ENCODE results near the gene PITX2.

Gene PITX2

GRCh38 chr4:110609044-110609750 is 13.7 kb downstream of the PITX2 start:
- Histone ChIP-seq H3K27ac (ENCODE audit: extremely low read depth, low read depth, low read length) (no peak overlapping the region), H3K4me3 (ENCODE audit: low read depth, low read length) (no peak overlapping the region), H3K9me3 (ENCODE audit: control insufficient read depth, insufficient read depth, low read depth, low read length) (no peaks in the 10 kb centered on the region), H3K4me1 (ENCODE audit: control insufficient read depth, insufficient read depth, low read length) (no peaks in the 10 kb centered on the region), H3K36me3 (ENCODE audit: control insufficient read depth in 2 of 2, insufficient read depth in 1 of 2, low read length in 2 of 2) (no peaks in the 10 kb centered on the region)
- ChIA-PET POLR2A (no interaction called here), CTCF (no interaction called here)
- TF ChIP-seq ZNF530 (tag by site-specific recombination; IDR thresholded peaks at IDR 0.05; ENCODE audit: low read depth) (no peak), ZNF391 (tag by site-specific recombination; IDR thresholded peaks at IDR 0.05; ENCODE audit: borderline replicate concordance, low read depth) (no peak)

DNA sequence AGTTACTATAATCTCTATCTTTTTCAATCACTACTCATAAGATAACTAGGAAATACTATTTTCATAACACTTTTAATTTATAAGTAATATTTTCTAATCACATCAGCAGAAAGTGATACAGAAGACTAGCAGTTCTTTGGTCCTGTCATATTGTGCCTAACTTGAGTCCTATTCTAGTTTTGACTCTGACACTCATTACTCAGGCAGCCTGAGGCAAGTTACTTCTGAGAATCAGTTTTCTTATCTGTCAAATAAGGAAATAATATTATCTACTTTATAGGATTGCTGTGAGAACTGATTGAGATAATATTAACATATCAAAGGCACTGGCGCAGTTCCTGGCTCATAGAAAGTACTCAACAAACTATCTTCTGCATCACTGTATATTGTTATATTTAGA is 17.8 kb downstream of the PITX2 start:
- TF ChIP-seq ZNF266 (tag by site-specific recombination; IDR thresholded peaks at IDR 0.05; ENCODE audit: low read depth) (no peak), ZNF2 (tag by site-specific recombination; IDR thresholded peaks at IDR 0.05) (no peak), SP2 (tag by site-specific recombination; IDR thresholded peaks at IDR 0.05) (no peak), SCRT1 (tag by site-specific recombination; IDR thresholded peaks at IDR 0.05; ENCODE audit: borderline replicate concordance) (no peak), ZNF629 (tag by site-specific recombination; IDR thresholded peaks at IDR 0.05) (no peak), ZNF677 (tag by site-specific recombination; IDR thresholded peaks at IDR 0.05) (no peak), ZNF660 (tag by site-specific recombination; IDR thresholded peaks at IDR 0.05) (no peak), SCRT2 (tag by site-specific recombination; IDR thresholded peaks at IDR 0.05) (no peak), ZNF501 (tag by site-specific recombination; IDR thresholded peaks at IDR 0.05) (no peak), YY1 (tag by site-specific recombination; IDR thresholded peaks at IDR 0.05) (no peak), ZXDB (tag by site-specific recombination; IDR thresholded peaks at IDR 0.05) (no peak), ZSCAN5A (tag by site-specific recombination; IDR thresholded peaks at IDR 0.05) (no peak), ZBTB20 (tag by site-specific recombination; IDR thresholded peaks at IDR 0.05) (no peak), ZNF132 (tag by site-specific recombination; IDR thresholded peaks at IDR 0.05; ENCODE audit: borderline replicate concordance) (no peak), ZSCAN16 (tag by site-specific recombination; IDR thresholded peaks at IDR 0.05) (no peak)
- TF ChIP-seq, protein P1, sequence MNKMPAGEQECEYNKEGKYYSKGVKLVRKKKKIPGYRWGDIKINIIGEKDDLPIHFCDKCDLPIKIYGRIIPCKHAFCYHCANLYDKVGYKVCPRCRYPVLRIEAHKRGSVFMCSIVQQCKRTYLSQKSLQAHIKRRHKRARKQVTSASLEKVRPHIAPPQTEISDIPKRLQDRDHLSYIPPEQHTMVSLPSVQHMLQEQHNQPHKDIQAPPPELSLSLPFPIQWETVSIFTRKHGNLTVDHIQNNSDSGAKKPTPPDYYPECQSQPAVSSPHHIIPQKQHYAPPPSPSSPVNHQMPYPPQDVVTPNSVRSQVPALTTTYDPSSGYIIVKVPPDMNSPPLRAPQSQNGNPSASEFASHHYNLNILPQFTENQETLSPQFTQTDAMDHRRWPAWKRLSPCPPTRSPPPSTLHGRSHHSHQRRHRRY (tag by site-specific recombination; IDR thresholded peaks at IDR 0.05), result no peak
- TF ChIP-seq, protein P2, sequence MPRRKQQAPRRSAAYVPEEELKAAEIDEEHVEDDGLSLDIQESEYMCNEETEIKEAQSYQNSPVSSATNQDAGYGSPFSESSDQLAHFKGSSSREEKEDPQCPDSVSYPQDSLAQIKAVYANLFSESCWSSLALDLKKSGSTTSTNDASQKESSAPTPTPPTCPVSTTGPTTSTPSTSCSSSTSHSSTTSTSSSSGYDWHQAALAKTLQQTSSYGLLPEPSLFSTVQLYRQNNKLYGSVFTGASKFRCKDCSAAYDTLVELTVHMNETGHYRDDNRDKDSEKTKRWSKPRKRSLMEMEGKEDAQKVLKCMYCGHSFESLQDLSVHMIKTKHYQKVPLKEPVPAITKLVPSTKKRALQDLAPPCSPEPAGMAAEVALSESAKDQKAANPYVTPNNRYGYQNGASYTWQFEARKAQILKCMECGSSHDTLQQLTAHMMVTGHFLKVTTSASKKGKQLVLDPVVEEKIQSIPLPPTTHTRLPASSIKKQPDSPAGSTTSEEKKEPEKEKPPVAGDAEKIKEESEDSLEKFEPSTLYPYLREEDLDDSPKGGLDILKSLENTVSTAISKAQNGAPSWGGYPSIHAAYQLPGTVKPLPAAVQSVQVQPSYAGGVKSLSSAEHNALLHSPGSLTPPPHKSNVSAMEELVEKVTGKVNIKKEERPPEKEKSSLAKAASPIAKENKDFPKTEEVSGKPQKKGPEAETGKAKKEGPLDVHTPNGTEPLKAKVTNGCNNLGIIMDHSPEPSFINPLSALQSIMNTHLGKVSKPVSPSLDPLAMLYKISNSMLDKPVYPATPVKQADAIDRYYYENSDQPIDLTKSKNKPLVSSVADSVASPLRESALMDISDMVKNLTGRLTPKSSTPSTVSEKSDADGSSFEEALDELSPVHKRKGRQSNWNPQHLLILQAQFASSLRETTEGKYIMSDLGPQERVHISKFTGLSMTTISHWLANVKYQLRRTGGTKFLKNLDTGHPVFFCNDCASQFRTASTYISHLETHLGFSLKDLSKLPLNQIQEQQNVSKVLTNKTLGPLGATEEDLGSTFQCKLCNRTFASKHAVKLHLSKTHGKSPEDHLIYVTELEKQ (tag by site-specific recombination; IDR thresholded peaks at IDR 0.05; ENCODE audit: borderline replicate concordance), result no peak
- TF ChIP-seq, protein P3, sequence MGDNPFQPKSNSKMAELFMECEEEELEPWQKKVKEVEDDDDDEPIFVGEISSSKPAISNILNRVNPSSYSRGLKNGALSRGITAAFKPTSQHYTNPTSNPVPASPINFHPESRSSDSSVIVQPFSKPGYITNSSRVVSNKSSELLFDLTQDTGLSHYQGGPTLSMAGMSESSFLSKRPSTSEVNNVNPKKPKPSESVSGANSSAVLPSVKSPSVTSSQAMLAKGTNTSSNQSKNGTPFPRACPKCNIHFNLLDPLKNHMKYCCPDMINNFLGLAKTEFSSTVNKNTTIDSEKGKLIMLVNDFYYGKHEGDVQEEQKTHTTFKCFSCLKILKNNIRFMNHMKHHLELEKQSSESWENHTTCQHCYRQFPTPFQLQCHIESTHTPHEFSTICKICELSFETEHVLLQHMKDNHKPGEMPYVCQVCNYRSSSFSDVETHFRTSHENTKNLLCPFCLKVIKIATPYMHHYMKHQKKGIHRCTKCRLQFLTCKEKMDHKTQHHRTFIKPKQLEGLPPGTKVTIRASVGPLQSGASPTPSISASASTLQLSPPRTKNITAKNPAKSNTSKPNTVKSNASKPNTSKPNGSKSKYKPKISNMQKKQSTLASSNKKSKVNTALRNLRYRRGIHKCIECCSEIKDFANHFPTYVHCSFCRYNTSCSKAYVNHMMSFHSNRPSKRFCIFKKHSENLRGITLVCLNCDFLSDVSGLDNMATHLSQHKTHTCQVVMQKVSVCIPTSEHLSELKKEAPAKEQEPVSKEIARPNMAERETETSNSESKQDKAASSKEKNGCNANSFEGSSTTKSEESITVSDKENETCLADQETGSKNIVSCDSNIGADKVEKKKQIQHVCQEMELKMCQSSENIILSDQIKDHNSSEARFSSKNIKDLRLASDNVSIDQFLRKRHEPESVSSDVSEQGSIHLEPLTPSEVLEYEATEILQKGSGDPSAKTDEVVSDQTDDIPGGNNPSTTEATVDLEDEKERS (tag by site-specific recombination; IDR thresholded peaks at IDR 0.05), result no peak
- H3K4me1 ChIP-seq (ENCODE audit: control insufficient read depth, insufficient read depth, low read length), result no peaks in the 10 kb centered on the region
- no peak overlapping the region for H3K4me3 ChIP-seq (ENCODE audit: low read depth, low read length)
- CTCF ChIA-PET, result no interaction called here
- no peaks in the 10 kb centered on the region for H3K36me3 ChIP-seq (ENCODE audit: control insufficient read depth in 2 of 2, insufficient read depth in 1 of 2, low read length in 2 of 2)
- POLR2A ChIA-PET, result no interaction called here
- no peak overlapping the region for H3K27ac ChIP-seq (ENCODE audit: extremely low read depth, low read depth, low read length)
- no peaks in the 10 kb centered on the region for H3K9me3 ChIP-seq (ENCODE audit: control insufficient read depth, insufficient read depth, low read depth, low read length)
